NCI-H128 (cell line): Measurements from ENCODE around the gene GALNT9.
"Not testable (repeated sequence)": the region's sequence is repeated elsewhere in the genome, so short reads cannot be mapped to it uniquely, and the experiment has no call there.

ENCODE experiments used
- DNase-seq: peaks from one replicate; lab custom pipeline; 2025; ENCODE audit not compliant: unreplicated experiment; lab: John Stamatoyannopoulos, UW

Gene GALNT9

GRCh38 chr12:132329036-132329719 lies at the start of gene GALNT9:
GALNT9 (minus strand) TSS chr12:132329589; CDS start chr12:132329203, 386 bp downstream.
- DNase-seq, result no peak

- not testable (repeated sequence) for DNase-seq
These were observed 49.7 kb upstream of the GALNT9 start for GRCh38 chr12:132379057-132379456.

GRCh38 chr12:132377147-132377546 lies 47.8 kb upstream of the GALNT9 start:
- no peak for DNase-seq

GRCh38 chr12:132376464-132376830 lies 47.1 kb upstream of the GALNT9 start:
- no peak for DNase-seq

- no peak for DNase-seq
These were observed 46.5 kb upstream of the GALNT9 start for GRCh38 chr12:132375747-132376463.

GRCh38 chr12:132374612-132375445 lies 45.4 kb upstream of the GALNT9 start:
- DNase-seq, result no peak

- DNase-seq, result no peak
These were observed 44.7 kb upstream of the GALNT9 start for GRCh38 chr12:132373901-132374611.

GRCh38 chr12:132367852-132368251 lies 38.5 kb upstream of the GALNT9 start:
- DNase-seq, result no peak

- no peak for DNase-seq
These were observed 37.9 kb upstream of the GALNT9 start for GRCh38 chr12:132367071-132367851.

GRCh38 chr12:132366341-132366861 lies 37.0 kb upstream of the GALNT9 start:
- DNase-seq, result no peak

GRCh38 chr12:132365226-132365625 lies 35.8 kb upstream of the GALNT9 start:
- DNase-seq, result no peak

GRCh38 chr12:132364348-132364902 lies 35.0 kb upstream of the GALNT9 start:
- no peak for DNase-seq

- no peak for DNase-seq
These were observed 34.4 kb upstream of the GALNT9 start for GRCh38 chr12:132363661-132364347.

GRCh38 chr12:132362996-132363660 lies 33.7 kb upstream of the GALNT9 start:
- DNase-seq, result no peak

- no peak for DNase-seq
These were observed 31.8 kb upstream of the GALNT9 start for GRCh38 chr12:132360906-132361777.

GRCh38 chr12:132360410-132360809 lies 31.0 kb upstream of the GALNT9 start:
- DNase-seq, result no peak

GRCh38 chr12:132359971-132360370 lies 30.6 kb upstream of the GALNT9 start:
- DNase-seq, result no peak

GRCh38 chr12:132359551-132359950 lies 30.2 kb upstream of the GALNT9 start:
- DNase-seq, result no peak
